Memory B cell (primary cell): ENCODE results near the gene STAT4.

Experiments used
- ATAC-seq: fragments of 150-1000 bp; cut with Tn5 transposase; 2 replicates; pipeline ENCODE4 v1.10.0; 2021; ENCODE audit warnings: low read depth, mild to moderate bottlenecking, moderate library complexity
- DNase-seq, 2 donors: peaks; one replicate each; pipeline ENCODE4 v3.0.0; 2022; ENCODE audit warnings: low spot score in 2 of 2
- H3K27ac Mint-ChIP-seq: one replicate; pipeline ENCODE4 v1.8.0; 2022; ENCODE audit warnings: mild to moderate bottlenecking, moderate library complexity, mixed read lengths
- H3K27me3 Mint-ChIP-seq: one replicate; pipeline ENCODE4 v1.8.0; 2022; ENCODE audit warnings: mixed read lengths
- H3K36me3 Mint-ChIP-seq: one replicate; pipeline ENCODE4 v1.8.0; 2022; ENCODE audit warnings: mild to moderate bottlenecking, mixed read lengths
- H3K4me1 Mint-ChIP-seq: one replicate; pipeline ENCODE4 v1.8.0; 2022; ENCODE audit warnings: mixed read lengths
- H3K4me3 Mint-ChIP-seq: one replicate; pipeline ENCODE4 v1.8.0; 2022; ENCODE audit warnings: mild to moderate bottlenecking, moderate library complexity, mixed read lengths
- H3K9me3 Mint-ChIP-seq: one replicate; pipeline ENCODE4 v1.8.0; 2022; ENCODE audit warnings: mixed read lengths

The STAT4 gene

GRCh38 chr2:191049728-191050639 lies 100.8 kb downstream of the STAT4 start:
- peaks cover 6% of the 10 kb centered on the region for H3K27me3 Mint-ChIP-seq
- H3K4me1 Mint-ChIP-seq, result peaks cover 3% of the 10 kb centered on the region
- H3K9me3 Mint-ChIP-seq, result no peaks in the 10 kb centered on the region
- no peak for DNase-seq
- no peak for ATAC-seq
- H3K27ac Mint-ChIP-seq, result no peak overlapping the region
- H3K36me3 Mint-ChIP-seq, result no peaks in the 10 kb centered on the region
- H3K4me3 Mint-ChIP-seq, result no peak overlapping the region

DNA sequence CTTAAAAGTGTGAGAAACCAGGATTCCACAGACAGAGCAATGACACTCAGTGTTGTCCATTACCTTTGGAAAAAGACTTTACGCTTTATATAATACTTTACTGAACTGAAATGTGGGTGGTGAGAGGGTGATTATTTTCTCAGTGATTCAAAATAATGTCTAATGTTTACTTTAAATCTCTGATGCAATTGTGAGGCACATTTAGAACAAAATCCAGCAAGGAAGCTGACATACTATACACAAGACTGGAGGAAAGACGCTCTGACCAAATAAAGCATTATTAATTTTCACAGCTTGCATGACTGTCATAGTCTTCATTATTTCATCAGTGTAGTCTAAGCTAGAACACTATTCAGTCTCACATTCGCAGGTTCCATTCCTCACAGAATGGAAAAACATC lies 102.7 kb downstream of the STAT4 start:
- Mint-ChIP-seq H3K9me3 (no peaks in the 10 kb centered on the region), H3K27ac (no peak overlapping the region), H3K4me3 (no peak overlapping the region), H3K36me3 (peaks cover 3% of the 10 kb centered on the region), H3K27me3 (peaks cover 8% of the 10 kb centered on the region), H3K4me1 (peaks cover 3% of the 10 kb centered on the region)
- ATAC-seq (no peak), DNase-seq (no peak)

DNA sequence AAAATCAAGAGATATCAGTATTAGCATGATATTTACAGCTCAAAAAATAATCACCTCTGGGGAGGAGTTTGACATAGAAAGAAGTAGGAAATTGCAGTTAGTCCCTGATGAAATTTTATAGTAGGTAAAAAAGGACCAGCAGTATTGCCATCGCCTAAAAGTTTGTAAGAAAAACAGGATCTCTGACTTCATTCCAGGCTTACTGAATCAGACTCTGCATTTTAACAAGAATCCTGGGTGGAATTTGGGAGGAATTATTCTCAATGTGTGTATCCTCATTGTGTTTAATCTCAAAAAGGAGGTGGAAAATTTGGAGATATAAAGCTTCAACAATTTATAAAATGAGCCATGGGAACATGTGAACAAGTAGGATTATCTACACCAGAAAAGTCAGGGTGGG lies 105.7 kb downstream of the STAT4 start:
- Mint-ChIP-seq H3K4me3 (no peak overlapping the region), H3K27me3 (peaks cover 4% of the 10 kb centered on the region), H3K36me3 (peaks cover 3% of the 10 kb centered on the region), H3K9me3 (no peaks in the 10 kb centered on the region), H3K4me1 (peaks cover 3% of the 10 kb centered on the region), H3K27ac (no peak overlapping the region)
- ATAC-seq (no peak), DNase-seq (no peak)

GRCh38 chr2:191043438-191043837 lies 107.4 kb downstream of the STAT4 start:
- no peaks in the 10 kb centered on the region for H3K9me3 Mint-ChIP-seq
- no peak for ATAC-seq
- H3K4me3 Mint-ChIP-seq, result no peak overlapping the region
- peaks cover 3% of the 10 kb centered on the region for H3K4me1 Mint-ChIP-seq
- H3K36me3 Mint-ChIP-seq, result peaks cover 3% of the 10 kb centered on the region
- H3K27me3 Mint-ChIP-seq, result peaks cover 4% of the 10 kb centered on the region
- no peak overlapping the region for H3K27ac Mint-ChIP-seq
- DNase-seq, result no peak

DNA sequence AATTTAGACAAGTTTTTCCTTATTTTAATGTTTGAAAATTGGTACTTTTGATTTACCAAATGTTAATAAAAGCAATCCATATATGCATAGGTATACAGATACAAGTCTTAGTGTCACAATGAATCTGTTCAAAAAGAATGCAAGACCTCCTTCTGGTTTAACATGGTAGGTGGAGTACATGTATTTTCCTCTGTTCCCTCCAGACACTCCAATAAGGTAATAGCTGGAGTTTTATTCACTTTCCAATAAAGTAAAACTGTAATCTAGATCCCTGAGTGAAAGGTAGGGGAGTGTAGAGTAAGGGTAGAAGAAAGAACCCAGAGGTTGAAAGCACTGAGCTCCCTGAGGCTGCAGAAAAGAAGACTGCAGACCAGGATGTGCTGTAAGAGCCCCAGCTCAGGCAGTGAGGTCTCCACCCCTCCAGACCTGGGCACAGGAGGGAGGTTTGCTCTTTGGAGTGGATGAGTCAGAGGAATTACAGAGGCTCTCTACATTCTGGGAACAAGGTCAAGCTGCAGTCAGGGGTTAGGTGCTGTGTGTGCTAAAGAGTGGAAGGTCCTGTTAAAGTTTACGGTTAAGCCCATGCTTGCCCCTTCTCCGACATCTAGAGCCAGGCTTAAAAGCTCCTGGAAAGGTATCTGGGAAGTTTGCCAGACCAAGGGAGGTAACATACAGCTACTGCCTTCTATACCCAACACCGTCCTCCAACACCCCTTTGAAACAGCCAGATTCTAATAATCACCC lies 109.2 kb downstream of the STAT4 start:
- Mint-ChIP-seq H3K9me3 (no peaks in the 10 kb centered on the region), H3K27ac (no peak overlapping the region), H3K4me1 (peaks cover 5% of the 10 kb centered on the region), H3K4me3 (no peak overlapping the region), H3K27me3 (peaks cover 4% of the 10 kb centered on the region), H3K36me3 (peaks cover 3% of the 10 kb centered on the region)
- no peak for DNase-seq
- ATAC-seq, result no peak

- Mint-ChIP-seq H3K27ac (no peak overlapping the region), H3K4me3 (no peak overlapping the region), H3K27me3 (peaks cover 4% of the 10 kb centered on the region), H3K9me3 (no peaks in the 10 kb centered on the region), H3K4me1 (peaks cover 2% of the 10 kb centered on the region), H3K36me3 (peaks cover 3% of the 10 kb centered on the region)
- ATAC-seq, result no peak
- no peak for DNase-seq
Measured at GRCh38 chr2:191039616-191040015, 111.2 kb downstream of the STAT4 start.

GRCh38 chr2:191038741-191039140 lies 112.1 kb downstream of the STAT4 start:
- ATAC-seq (no peak), DNase-seq (no peak)
- Mint-ChIP-seq H3K27ac (peak overlapping the region; percentile 54), H3K4me3 (no peak overlapping the region), H3K4me1 (peaks cover 2% of the 10 kb centered on the region), H3K9me3 (no peaks in the 10 kb centered on the region), H3K36me3 (no peaks in the 10 kb centered on the region), H3K27me3 (peaks cover 2% of the 10 kb centered on the region)

- H3K36me3 Mint-ChIP-seq, result no peaks in the 10 kb centered on the region
- H3K27me3 Mint-ChIP-seq, result peaks cover 2% of the 10 kb centered on the region
- DNase-seq (no peak), ATAC-seq (no peak)
- H3K4me1 Mint-ChIP-seq, result peaks cover 2% of the 10 kb centered on the region
- H3K27ac Mint-ChIP-seq, result peak overlapping the region; percentile 54
- no peaks in the 10 kb centered on the region for H3K9me3 Mint-ChIP-seq
- no peak overlapping the region for H3K4me3 Mint-ChIP-seq
Measured at GRCh38 chr2:191038241-191038725, 112.5 kb downstream of the STAT4 start.

- ATAC-seq, result no peak
- H3K4me3 Mint-ChIP-seq, result no peak overlapping the region
- H3K27me3 Mint-ChIP-seq, result peaks cover 2% of the 10 kb centered on the region
- H3K9me3 Mint-ChIP-seq, result no peaks in the 10 kb centered on the region
- DNase-seq, result no peak
- H3K4me1 Mint-ChIP-seq, result peaks cover 2% of the 10 kb centered on the region
- H3K36me3 Mint-ChIP-seq, result no peaks in the 10 kb centered on the region
- no peak overlapping the region for H3K27ac Mint-ChIP-seq
Measured at GRCh38 chr2:191037351-191037750, 113.4 kb downstream of the STAT4 start.

- Mint-ChIP-seq H3K9me3 (no peaks in the 10 kb centered on the region), H3K36me3 (no peaks in the 10 kb centered on the region), H3K4me3 (no peak overlapping the region), H3K27ac (no peak overlapping the region), H3K27me3 (no peaks in the 10 kb centered on the region), H3K4me1 (peaks cover 2% of the 10 kb centered on the region)
- DNase-seq, result no peak
- no peak for ATAC-seq
Measured at GRCh38 chr2:191036363-191036762, 114.4 kb downstream of the STAT4 start.

DNA sequence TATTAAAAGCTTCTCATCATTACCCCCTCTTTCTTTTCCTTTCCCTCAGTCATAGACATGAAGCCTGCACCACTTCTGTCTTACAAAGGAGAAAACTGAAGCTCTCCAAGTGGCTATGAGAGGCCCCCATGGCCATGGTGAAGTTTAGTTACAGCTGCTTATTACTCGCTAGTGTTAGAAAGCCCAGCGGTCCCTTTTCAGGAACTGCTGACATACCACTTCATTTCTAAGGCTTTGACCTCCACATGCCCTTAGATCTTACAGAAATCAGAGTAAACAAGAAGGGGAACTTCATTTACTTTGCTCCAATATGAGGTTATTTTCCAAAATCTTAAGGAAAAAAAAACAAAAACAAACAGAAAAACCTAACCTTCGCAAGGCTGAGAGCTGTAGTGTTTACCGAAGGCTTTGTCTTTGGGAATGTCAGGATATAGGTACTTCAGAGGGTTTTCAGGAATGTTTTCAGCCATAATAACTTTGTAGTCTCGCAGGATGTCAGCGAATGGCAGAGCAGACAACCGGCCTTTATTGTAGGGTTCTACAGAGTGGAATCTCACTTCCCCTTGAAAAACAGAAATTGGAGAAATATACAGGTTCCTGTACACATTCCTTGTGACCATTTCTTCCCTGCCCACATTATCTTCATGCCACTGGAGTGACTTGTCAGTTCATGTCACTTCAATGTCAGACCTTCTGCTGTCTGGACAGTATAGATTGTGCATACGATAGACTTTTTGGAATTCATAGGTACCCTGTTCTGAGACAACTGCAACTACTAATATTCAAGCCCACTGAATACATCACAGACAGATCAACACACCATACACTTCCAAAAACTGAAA lies 118.0 kb downstream of the STAT4 start:
- Mint-ChIP-seq H3K36me3 (no peaks in the 10 kb centered on the region), H3K27ac (no peak overlapping the region), H3K27me3 (no peaks in the 10 kb centered on the region), H3K4me3 (no peak overlapping the region), H3K9me3 (no peaks in the 10 kb centered on the region), H3K4me1 (peaks cover 5% of the 10 kb centered on the region)
- ATAC-seq, result no peak
- DNase-seq, result no peak

DNA sequence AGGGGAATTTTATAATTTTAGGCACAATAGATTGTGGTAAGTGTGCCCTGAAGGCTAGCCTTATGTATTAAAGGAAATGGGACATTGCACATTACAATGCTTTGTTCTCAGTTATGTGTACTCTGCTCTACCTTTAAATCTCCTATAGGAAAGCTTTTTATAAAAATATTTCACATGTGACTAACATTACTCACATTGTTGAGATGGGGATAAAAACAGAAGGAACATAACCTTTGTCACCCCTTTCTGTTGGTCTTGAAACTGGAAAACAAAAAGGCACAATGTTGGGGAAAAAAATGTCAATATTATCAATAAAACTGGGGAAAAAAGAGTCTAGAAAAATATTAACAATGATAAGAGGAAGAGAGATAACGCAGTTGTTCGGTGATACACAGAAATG lies 119.5 kb downstream of the STAT4 start:
- H3K4me3 Mint-ChIP-seq, result no peak overlapping the region
- no peak for DNase-seq
- no peak overlapping the region for H3K27ac Mint-ChIP-seq
- H3K27me3 Mint-ChIP-seq, result no peaks in the 10 kb centered on the region
- ATAC-seq, result no peak
- H3K9me3 Mint-ChIP-seq, result no peaks in the 10 kb centered on the region
- H3K36me3 Mint-ChIP-seq, result no peaks in the 10 kb centered on the region
- H3K4me1 Mint-ChIP-seq, result peaks cover 5% of the 10 kb centered on the region

DNA sequence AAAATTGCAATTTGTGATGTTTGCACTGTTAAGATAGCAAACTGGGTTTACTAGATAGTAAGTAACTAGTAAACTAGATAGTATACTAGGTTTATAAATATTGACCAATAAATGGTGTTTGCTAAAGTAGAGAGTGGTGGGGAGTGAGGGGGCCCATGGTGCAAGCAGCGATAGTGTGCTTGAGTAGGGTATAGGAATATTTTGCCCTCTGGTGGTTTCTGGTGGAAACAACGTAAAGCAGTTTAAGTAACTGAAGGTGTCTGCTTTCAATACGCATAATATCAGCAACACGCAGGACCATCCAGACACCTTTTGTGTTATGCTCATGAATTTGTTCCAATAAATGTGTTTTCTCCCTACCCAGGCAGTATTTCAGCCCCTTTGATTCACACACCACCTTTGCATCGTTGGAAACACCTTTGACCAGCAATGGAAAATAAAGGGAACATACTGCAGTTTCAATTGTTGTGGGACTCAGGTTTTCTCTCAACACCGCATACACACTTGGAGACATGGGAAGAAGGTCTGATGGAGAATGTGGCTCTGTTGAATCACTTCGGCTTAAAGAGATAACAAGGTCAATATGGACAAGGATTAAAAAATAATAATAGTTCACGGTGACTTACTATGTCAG lies 120.2 kb downstream of the STAT4 start:
- Mint-ChIP-seq H3K27ac (no peak overlapping the region), H3K9me3 (no peaks in the 10 kb centered on the region), H3K36me3 (no peaks in the 10 kb centered on the region), H3K4me3 (no peak overlapping the region), H3K4me1 (peaks cover 5% of the 10 kb centered on the region), H3K27me3 (no peaks in the 10 kb centered on the region)
- ATAC-seq (peak; percentile 88), DNase-seq (peak in 1 of 2 donors; percentile 43)
